B cell (primary cell): ENCODE measurements around the gene SLC9A9. TPM values are rescaled to one million over a fixed set of nuclear protein-coding genes. Genes with fewer than 3 reads are reported as not detected.

Experiments used
- ATAC-seq: fragments of 200-7000 bp; cut with Tn5 transposase; one replicate; pipeline ENCODE4 v1.10.0; 2021; ENCODE audit warnings: low read depth, mild to moderate bottlenecking, moderate number of reproducible peaks, moderate library complexity
- CTCF ChIA-PET: fragments of 350-600 bp; sonication (Branson Sonifier 250); formaldehyde crosslinking; loops from one replicate; lab custom pipeline; 2021; ENCODE audit warnings: antibody characterized with exemption, inconsistent platforms; lab: Charles Lee
- POLR2A ChIA-PET: fragments of 350-600 bp; sonication (Branson Sonifier 250); formaldehyde crosslinking; loops from one replicate; lab custom pipeline; 2021; ENCODE audit warnings: antibody characterized with exemption; lab: Charles Lee
- DNase-seq: peaks from one replicate; pipeline ENCODE4 v3.0.0; 2013
- H2AFZ ChIP-seq: 2 replicates; pipeline ENCODE4 v1.6.1; 2012; ENCODE audit warnings: mild to moderate bottlenecking, low read depth, low read length; ENCODE audit not compliant: insufficient read depth, poor library complexity, severe bottlenecking
- H3K27ac ChIP-seq, 2 donors: 1 replicate in 1 of 2; 2 replicates in 1 of 2; pipeline ENCODE4 v1.5.1; 2012 to 2013; ENCODE audit warnings: low read length in 2 of 2, mild to moderate bottlenecking in 2 of 2, moderate library complexity in 1 of 2
- H3K27me3 ChIP-seq, 4 experiments: fragments of 200-600 bp in 1 of 4; sonication (generic) in 1 of 4; replicated peaks in 1 of 4; 1 replicate in 2 of 4; 2 replicates in 2 of 4; pipeline versions ENCODE4 v1.6.1 to v1.7.0; 2013 to 2016; ENCODE audit warnings: low read length in 3 of 4, mild to moderate bottlenecking in 2 of 4, mixed read lengths in 1 of 4, moderate library complexity in 1 of 4; ENCODE audit not compliant: insufficient read depth in 4 of 4, control insufficient read depth in 3 of 4; ENCODE audit errors: control extremely low read depth in 1 of 4
- H3K36me3 ChIP-seq, 2 experiments: replicated peaks in 1 of 2; 1 replicate in 1 of 2; 2 replicates in 1 of 2; pipeline versions ENCODE4 v1.6.1 to v1.7.1; 2013; ENCODE audit warnings: low read length in 1 of 2; ENCODE audit not compliant: insufficient read depth in 2 of 2, control insufficient read depth in 1 of 2; ENCODE audit errors: control extremely low read depth in 1 of 2, extremely low read depth in 1 of 2
- H3K4me1 ChIP-seq, 2 donors: fragments of 200-600 bp in 1 of 2; sonication (generic) in 1 of 2; 1 replicate in 1 of 2; 2 replicates in 1 of 2; pipeline versions ENCODE4 v1.5.1 to v1.6.1; 2013 to 2017; ENCODE audit warnings: low read length in 2 of 2; ENCODE audit not compliant: control insufficient read depth in 2 of 2, insufficient read depth in 2 of 2
- H3K4me2 ChIP-seq: replicated peaks from 2 replicates; pipeline ENCODE3; 2012; ENCODE audit warnings: mild to moderate bottlenecking, low read depth, low read length; ENCODE audit not compliant: poor library complexity, severe bottlenecking
- H3K4me3 ChIP-seq, 5 experiments: fragments of 200-600 bp in 1 of 5; sonication (generic) in 1 of 5; 1 replicate in 3 of 5; 2 replicates in 2 of 5; pipeline versions ENCODE4 v1.5.1 to v1.7.0; 2011 to 2016; ENCODE audit warnings: low read length in 4 of 5, mild to moderate bottlenecking in 4 of 5, low read depth in 2 of 5, control low read depth in 1 of 5, moderate library complexity in 1 of 5; ENCODE audit not compliant: insufficient read depth in 1 of 5; ENCODE audit errors: control extremely low read depth in 1 of 5, extremely low read depth in 1 of 5
- H3K79me2 ChIP-seq: fragments of 200-600 bp; sonication (generic); one replicate; pipeline ENCODE4 v1.6.0; 2016; ENCODE audit warnings: low read length; ENCODE audit not compliant: control insufficient read depth, insufficient read depth
- H3K9ac ChIP-seq: fragments of 200-600 bp; sonication (generic); 2 replicates; pipeline ENCODE4 v1.6.1; 2017; ENCODE audit warnings: mild to moderate bottlenecking, low read length, moderate library complexity
- H3K9me3 ChIP-seq, 3 donors: one replicate each; pipeline versions ENCODE4 v1.6.1 to v1.7.1; 2013; ENCODE audit warnings: low read length in 2 of 3; ENCODE audit not compliant: control insufficient read depth in 2 of 3, insufficient read depth in 1 of 3; ENCODE audit errors: control extremely low read depth in 1 of 3
- H4K20me1 ChIP-seq: 2 replicates; pipeline ENCODE4 v1.6.0; 2012; ENCODE audit warnings: mild to moderate bottlenecking, low read length; ENCODE audit not compliant: insufficient read depth, control insufficient read depth, poor library complexity, severe bottlenecking
- H3K27ac Mint-ChIP-seq: one replicate; pipeline ENCODE4 v1.8.0; 2021; ENCODE audit warnings: mixed read lengths
- H3K27me3 Mint-ChIP-seq: one replicate; pipeline ENCODE4 v1.8.0; 2021; ENCODE audit warnings: mixed read lengths
- H3K4me1 Mint-ChIP-seq: one replicate; pipeline ENCODE4 v1.8.0; 2021; ENCODE audit warnings: mixed read lengths
- H3K4me3 Mint-ChIP-seq: one replicate; pipeline ENCODE4 v1.8.0; 2021; ENCODE audit warnings: mixed read lengths
- H3K9me3 Mint-ChIP-seq: one replicate; pipeline ENCODE4 v1.8.0; 2022; ENCODE audit warnings: mixed read lengths; ENCODE audit not compliant: insufficient read depth
- CTCF ChIP-seq: fragments of 200-600 bp; IDR thresholded peaks from one replicate; pipeline ENCODE4 v1.8.0; 2022; ENCODE audit warnings: antibody characterized with exemption, mild to moderate bottlenecking
- EZH2 ChIP-seq: IDR thresholded peaks from 2 replicates; pipeline ENCODE4 v1.6.1; 2012; ENCODE audit warnings: borderline replicate concordance, low read depth, mild to moderate bottlenecking, moderate library complexity, low read length; ENCODE audit not compliant: insufficient read depth, poor library complexity, severe bottlenecking
- WGBS: methylation state at CpG from one replicate; pipeline ENCODE4 v1.1.5; 2013; ENCODE audit warnings: missing lambda C conversion rate; ENCODE audit not compliant: insufficient coverage; 5-methylcytosine and 5-hydroxymethylcytosine counted together
- intact Hi-C: fragments of 100-400 bp; cut with micrococcal nuclease; formaldehyde crosslinking; loops from one replicate; pipeline ENCODE4 v1.10.0; 2022
- polyA plus RNA-seq: library from polyadenylated mRNA; depleted of rRNA; stranded (reverse); fragments of >200 nt; gene quantifications from 2 replicates; pipeline ENCODE4 v1.2.3, GENCODE V29; 2012
- total RNA-seq, 2 donors: library from RNA; stranded (reverse); fragments of 120-200 nt in 1 of 2; gene quantifications; 1 replicate in 1 of 2; 2 replicates in 1 of 2; pipeline versions ENCODE4 v1.2.3 to v1.2.4, GENCODE V29; 2013 to 2022

SLC9A9 gene
- total and polyA plus RNA-seq, 2 donors (not counting 1 experiment from before 2014, with no cell fraction given), result 7.7 to 17.3 TPM

- ATAC-seq (no peak), DNase-seq (no peak)
- TF ChIP-seq EZH2 (no peak), CTCF (no peak)
- WGBS, result 99% methylated on average over 4 of the region's 4 CpGs
- Histone ChIP-seq H3K4me1 (peaks cover 0 to 2% of the 10 kb centered on the region in 2 donors), H3K36me3 (peaks cover 0 to 1% of the 10 kb centered on the region in 2 experiments), H3K4me3 (no peak overlapping the region), H3K9me3 (peaks cover 0 to 2% (median 1%) of the 10 kb centered on the region in 3 donors), H4K20me1 (no peaks in the 10 kb centered on the region), H3K27ac (no peak overlapping the region), H3K27me3 (no peaks in the 10 kb centered on the region), H3K79me2 (no peaks in the 10 kb centered on the region), H2AFZ (no peak overlapping the region), H3K9ac (no peak overlapping the region), H3K4me2 (no peak overlapping the region)
- peaks cover 12% of the 10 kb centered on the region for H3K4me1 Mint-ChIP-seq
- H3K27ac Mint-ChIP-seq, result no peak overlapping the region
- H3K27me3 Mint-ChIP-seq, result no peaks in the 10 kb centered on the region
- no peak overlapping the region for H3K4me3 Mint-ChIP-seq
- ChIA-PET CTCF (no interaction called here), POLR2A (no interaction called here)
- intact Hi-C loops, result no loop called here
- H3K9me3 Mint-ChIP-seq, result no peaks in the 10 kb centered on the region
Observed at GRCh38 chr3:143358793-143359491, 489.3 kb downstream of the SLC9A9 start.

GRCh38 chr3:143358155-143358792 is 490.0 kb downstream of the SLC9A9 start:
- no peak overlapping the region for H3K27ac ChIP-seq
- H2AFZ ChIP-seq, result no peak overlapping the region
- Mint-ChIP-seq H3K9me3 (no peaks in the 10 kb centered on the region), H3K27me3 (no peaks in the 10 kb centered on the region), H3K4me3 (no peak overlapping the region), H3K27ac (no peak overlapping the region), H3K4me1 (peaks cover 10% of the 10 kb centered on the region)
- WGBS, result no CpG with 5 or more reads among the region's 2 CpGs
- H3K9ac ChIP-seq, result no peak overlapping the region
- no peaks in the 10 kb centered on the region for H3K79me2 ChIP-seq
- no peak overlapping the region for H3K4me3 ChIP-seq
- ChIA-PET CTCF (no interaction called here), POLR2A (no interaction called here)
- no peak for DNase-seq
- TF ChIP-seq CTCF (no peak), EZH2 (no peak)
- no peak overlapping the region for H3K4me2 ChIP-seq
- ATAC-seq, result no peak
- no peaks in the 10 kb centered on the region for H3K27me3 ChIP-seq
- peaks cover 0 to 1% of the 10 kb centered on the region in 2 experiments for H3K36me3 ChIP-seq
- H4K20me1 ChIP-seq, result no peaks in the 10 kb centered on the region
- peaks cover under 1 to 2% of the 10 kb centered on the region in 2 donors for H3K4me1 ChIP-seq
- intact Hi-C loops, result no loop called here
- H3K9me3 ChIP-seq, result peaks cover 0 to 2% (median 1%) of the 10 kb centered on the region in 3 donors
